ENCODE measurements around the gene TPD52L1. TPM values are rescaled to one million over a fixed set of nuclear protein-coding genes. Genes with fewer than 3 reads are reported as not detected.

TPD52L1 gene
- total and polyA plus RNA-seq, 3 donors from 2014 or later: 20.6 to 22.5 (median 22.1) TPM

- 0 to 3% methylated on average over 11 of the region's 11 CpGs for WGBS, 2 donors
- Histone ChIP-seq H3K27me3 (no peaks in the 10 kb centered on the region), H3K4me1 (peaks cover 9% of the 10 kb centered on the region), H3K9me3 (no peaks in the 10 kb centered on the region), H3K36me3 (ENCODE audit: low read depth, missing control alignments) (no peaks in the 10 kb centered on the region), H3K4me3 (peak overlapping the region; percentile 83 to 91), H3K27ac (peak overlapping the region; percentile 93 to 94)
- DNase-seq: peak; percentile 35
- TF ChIP-seq, protein P1, sequence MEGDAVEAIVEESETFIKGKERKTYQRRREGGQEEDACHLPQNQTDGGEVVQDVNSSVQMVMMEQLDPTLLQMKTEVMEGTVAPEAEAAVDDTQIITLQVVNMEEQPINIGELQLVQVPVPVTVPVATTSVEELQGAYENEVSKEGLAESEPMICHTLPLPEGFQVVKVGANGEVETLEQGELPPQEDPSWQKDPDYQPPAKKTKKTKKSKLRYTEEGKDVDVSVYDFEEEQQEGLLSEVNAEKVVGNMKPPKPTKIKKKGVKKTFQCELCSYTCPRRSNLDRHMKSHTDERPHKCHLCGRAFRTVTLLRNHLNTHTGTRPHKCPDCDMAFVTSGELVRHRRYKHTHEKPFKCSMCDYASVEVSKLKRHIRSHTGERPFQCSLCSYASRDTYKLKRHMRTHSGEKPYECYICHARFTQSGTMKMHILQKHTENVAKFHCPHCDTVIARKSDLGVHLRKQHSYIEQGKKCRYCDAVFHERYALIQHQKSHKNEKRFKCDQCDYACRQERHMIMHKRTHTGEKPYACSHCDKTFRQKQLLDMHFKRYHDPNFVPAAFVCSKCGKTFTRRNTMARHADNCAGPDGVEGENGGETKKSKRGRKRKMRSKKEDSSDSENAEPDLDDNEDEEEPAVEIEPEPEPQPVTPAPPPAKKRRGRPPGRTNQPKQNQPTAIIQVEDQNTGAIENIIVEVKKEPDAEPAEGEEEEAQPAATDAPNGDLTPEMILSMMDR (IDR thresholded peaks at IDR 0.05): no peak
- no peak for TF ChIP-seq POLR2A (IDR thresholded peaks at IDR 0.05)
- intact Hi-C loops (cut with DNase I; ENCODE audit: low total_unique reads): no loop called here
Observed at GRCh38 chr6:125300992-125301434, 147.4 kb downstream of the TPD52L1 start.

DNA sequence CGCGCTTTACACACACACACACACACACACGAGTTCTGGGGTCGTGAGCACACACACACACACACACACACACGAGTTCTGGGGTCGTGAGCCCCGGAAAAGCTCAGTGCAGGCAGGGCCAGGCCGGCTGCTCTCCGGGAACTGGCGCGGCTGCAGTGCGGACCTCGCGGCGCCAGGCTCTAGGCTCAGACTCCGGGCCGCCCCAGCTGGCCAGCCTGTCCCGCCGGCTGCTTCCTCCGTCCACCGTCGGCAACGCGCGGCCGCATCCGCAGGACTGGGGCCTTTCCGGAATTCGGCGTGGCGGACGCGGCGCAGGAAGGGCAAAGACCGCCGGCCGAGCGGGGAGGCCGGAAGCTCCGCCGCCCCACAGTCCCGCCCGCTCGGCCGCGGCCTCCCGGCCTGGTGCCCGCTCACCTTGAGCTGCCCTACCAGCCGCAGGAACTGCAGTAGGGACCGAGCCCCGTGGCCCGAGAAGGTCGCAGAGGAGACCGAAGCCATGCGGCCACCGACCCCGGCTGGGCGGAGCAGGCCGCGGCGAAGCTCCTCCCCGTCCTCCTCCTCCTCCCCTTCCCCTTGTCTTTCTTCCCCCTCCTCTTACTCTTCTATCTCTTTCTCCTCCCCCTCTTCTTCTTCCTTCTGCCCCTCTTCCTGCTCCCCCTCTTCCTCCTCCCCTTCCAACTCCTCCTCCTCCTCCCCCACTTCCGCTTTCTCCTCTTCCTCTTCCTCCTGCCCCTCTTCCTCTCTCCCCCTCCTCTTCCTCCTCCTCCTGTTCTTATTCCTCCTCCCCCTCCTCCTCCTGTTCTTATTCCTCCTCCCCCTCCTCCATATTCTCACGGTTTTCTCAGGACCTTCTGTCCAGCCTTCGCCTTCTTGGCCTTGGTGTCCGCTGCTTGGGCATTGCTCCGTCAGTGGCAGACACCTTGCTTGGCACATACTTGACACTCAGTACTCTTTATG is 148.1 kb downstream of the TPD52L1 start, which contains the start of gene HDDC2:
HDDC2 (minus strand) TSS at position 533 of the 957 bp plus-strand sequence; CDS start at position 498, 35 bp downstream.
- H3K4me1 ChIP-seq: peaks cover 9% of the 10 kb centered on the region
- H3K27ac ChIP-seq: peak within 1 kb of the TSS; percentile 93 to 94
- intact Hi-C loops (cut with DNase I; ENCODE audit: low total_unique reads): no loop called here
- peak within 1 kb of the TSS; percentile 83 to 91 for H3K4me3 ChIP-seq
- WGBS, 2 donors: 2 to 6% methylated on average over 22 to 48 of the region's 67 CpGs
- no peaks in the 10 kb centered on the region for H3K9me3 ChIP-seq
- DNase-seq: peak; percentile 61
- TF ChIP-seq POLR2A (IDR thresholded peaks at IDR 0.05): no peak
- TF ChIP-seq, protein P1 (IDR thresholded peaks at IDR 0.05): no peak
- H3K27me3 ChIP-seq: no peaks in the 10 kb centered on the region
- H3K36me3 ChIP-seq (ENCODE audit: low read depth, missing control alignments): no peaks in the 10 kb centered on the region

- intact Hi-C loops (cut with DNase I; ENCODE audit: low total_unique reads): no loop called here
- Histone ChIP-seq H3K9me3 (no peaks in the 10 kb centered on the region), H3K4me1 (peaks cover 9% of the 10 kb centered on the region), H3K27ac (no peak overlapping the region), H3K36me3 (ENCODE audit: low read depth, missing control alignments) (no peaks in the 10 kb centered on the region), H3K4me3 (no peak overlapping the region), H3K27me3 (no peaks in the 10 kb centered on the region)
- WGBS, 2 donors: 71 to 76% methylated on average over 4 of the region's 4 CpGs
- TF ChIP-seq POLR2A (IDR thresholded peaks at IDR 0.05): no peak
- TF ChIP-seq, protein P1 (IDR thresholded peaks at IDR 0.05): no peak
- DNase-seq: no peak
Observed at GRCh38 chr6:125302840-125303511, 149.4 kb downstream of the TPD52L1 start.

DNA sequence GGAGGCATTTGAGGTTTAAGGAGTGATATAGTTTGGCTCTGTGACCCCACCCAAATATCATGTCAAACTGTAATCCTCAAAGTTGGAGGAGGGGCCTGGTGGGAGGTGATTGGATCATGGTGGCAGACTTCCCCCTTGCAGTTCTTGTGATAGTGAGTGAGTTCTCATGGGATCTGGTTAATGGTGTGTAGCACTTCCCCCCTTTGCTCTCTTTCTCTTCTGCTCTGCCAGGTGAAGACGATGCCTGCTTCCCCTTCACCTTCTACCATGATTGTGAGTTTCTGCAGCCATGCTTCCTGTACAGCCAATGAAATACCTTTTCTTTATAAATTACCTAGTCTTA is 149.9 kb downstream of the TPD52L1 start:
- Histone ChIP-seq H3K36me3 (ENCODE audit: low read depth, missing control alignments) (no peaks in the 10 kb centered on the region), H3K9me3 (no peaks in the 10 kb centered on the region), H3K27ac (no peak overlapping the region), H3K27me3 (no peaks in the 10 kb centered on the region), H3K4me3 (no peak overlapping the region), H3K4me1 (peaks cover 9% of the 10 kb centered on the region)
- intact Hi-C loops (cut with DNase I; ENCODE audit: low total_unique reads): no loop called here
- WGBS, 2 donors: 70 to 89% methylated on average over 1 of the region's 1 CpG
- DNase-seq: no peak
- TF ChIP-seq, protein P1 (IDR thresholded peaks at IDR 0.05): no peak
- TF ChIP-seq POLR2A (IDR thresholded peaks at IDR 0.05): no peak

Data from testis (tissue), 3 donors.